Measurements from ENCODE around the gene ENTR1.

- no peak for TF ChIP-seq CTCF (IDR thresholded peaks at IDR 0.05)
- TF ChIP-seq SIN3A (IDR thresholded peaks at IDR 0.05; ENCODE audit: borderline replicate concordance, insufficient read depth, low read depth, low read length): no peak
- TF ChIP-seq POLR2AphosphoS5 (IDR thresholded peaks at IDR 0.05; ENCODE audit: low read depth, low read length): no peak
- no peak for TF ChIP-seq REST (IDR thresholded peaks at IDR 0.05; ENCODE audit: insufficient read depth in 1 of 2, low read depth in 2 of 2, low read length in 1 of 2)
- TF ChIP-seq TCF7L2 (IDR thresholded peaks at IDR 0.05; ENCODE audit: low read depth, low read length): no peak
Observed at GRCh38 chr9:136412962-136413361, 2.5 kb upstream of the ENTR1 start.
